ENCODE measurements around the gene ENTPD2.

DNA sequence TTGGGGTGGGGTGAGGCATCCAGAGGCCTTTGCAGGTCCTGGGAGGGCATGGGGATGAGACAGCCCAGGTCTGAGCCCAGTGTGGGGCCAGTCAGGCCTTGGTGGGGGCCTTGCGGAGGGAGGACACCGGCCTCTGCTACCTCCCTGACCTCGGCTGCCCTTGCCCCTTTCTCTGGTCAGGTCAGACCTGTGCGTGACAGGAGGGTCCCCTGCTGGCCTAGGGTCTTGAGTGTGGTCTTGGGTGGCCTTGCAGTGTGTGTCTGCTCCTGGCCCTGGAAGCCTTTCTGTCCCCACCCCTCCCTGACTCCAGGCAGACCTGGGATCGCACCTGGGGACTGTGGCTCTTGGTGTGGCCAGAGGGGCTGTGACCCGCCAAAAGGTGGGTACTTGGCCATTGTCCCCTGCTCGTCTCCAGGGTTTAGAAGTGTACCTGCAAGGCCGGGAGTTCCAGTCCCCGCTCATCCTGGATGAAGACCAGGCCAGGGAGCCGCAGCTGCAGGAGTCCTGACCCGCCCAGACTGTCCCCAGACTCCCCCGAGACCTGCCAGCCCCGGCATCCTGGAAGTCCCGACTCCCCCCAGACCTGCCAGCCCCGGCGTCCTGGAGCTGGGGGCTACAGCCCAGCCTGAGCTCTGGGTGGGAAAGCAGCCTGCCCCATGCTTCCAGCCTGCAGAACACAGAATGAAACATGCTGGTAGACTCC lies 28.5 kb upstream of the ENTPD2 start:
- no peak for TF ChIP-seq POLR2A (IDR thresholded peaks at IDR 0.05; ENCODE audit: low read depth, low read length)
- TF ChIP-seq, protein P1, sequence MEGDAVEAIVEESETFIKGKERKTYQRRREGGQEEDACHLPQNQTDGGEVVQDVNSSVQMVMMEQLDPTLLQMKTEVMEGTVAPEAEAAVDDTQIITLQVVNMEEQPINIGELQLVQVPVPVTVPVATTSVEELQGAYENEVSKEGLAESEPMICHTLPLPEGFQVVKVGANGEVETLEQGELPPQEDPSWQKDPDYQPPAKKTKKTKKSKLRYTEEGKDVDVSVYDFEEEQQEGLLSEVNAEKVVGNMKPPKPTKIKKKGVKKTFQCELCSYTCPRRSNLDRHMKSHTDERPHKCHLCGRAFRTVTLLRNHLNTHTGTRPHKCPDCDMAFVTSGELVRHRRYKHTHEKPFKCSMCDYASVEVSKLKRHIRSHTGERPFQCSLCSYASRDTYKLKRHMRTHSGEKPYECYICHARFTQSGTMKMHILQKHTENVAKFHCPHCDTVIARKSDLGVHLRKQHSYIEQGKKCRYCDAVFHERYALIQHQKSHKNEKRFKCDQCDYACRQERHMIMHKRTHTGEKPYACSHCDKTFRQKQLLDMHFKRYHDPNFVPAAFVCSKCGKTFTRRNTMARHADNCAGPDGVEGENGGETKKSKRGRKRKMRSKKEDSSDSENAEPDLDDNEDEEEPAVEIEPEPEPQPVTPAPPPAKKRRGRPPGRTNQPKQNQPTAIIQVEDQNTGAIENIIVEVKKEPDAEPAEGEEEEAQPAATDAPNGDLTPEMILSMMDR (conservative IDR thresholded peaks at IDR 0.05; ENCODE audit: low read depth, low read length), result no peak
- no peak for TF ChIP-seq RAD21 (IDR thresholded peaks at IDR 0.05; ENCODE audit: low read length)
- TF ChIP-seq, protein P2, sequence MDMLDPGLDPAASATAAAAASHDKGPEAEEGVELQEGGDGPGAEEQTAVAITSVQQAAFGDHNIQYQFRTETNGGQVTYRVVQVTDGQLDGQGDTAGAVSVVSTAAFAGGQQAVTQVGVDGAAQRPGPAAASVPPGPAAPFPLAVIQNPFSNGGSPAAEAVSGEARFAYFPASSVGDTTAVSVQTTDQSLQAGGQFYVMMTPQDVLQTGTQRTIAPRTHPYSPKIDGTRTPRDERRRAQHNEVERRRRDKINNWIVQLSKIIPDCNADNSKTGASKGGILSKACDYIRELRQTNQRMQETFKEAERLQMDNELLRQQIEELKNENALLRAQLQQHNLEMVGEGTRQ (IDR thresholded peaks at IDR 0.05; ENCODE audit: low read depth, low read length), result no peak
- no peak for TF ChIP-seq SMC3 (IDR thresholded peaks at IDR 0.05; ENCODE audit: low read depth, low read length)
- no peak for TF ChIP-seq FOS (IDR thresholded peaks at IDR 0.05; ENCODE audit: low read depth, low read length)
- TF ChIP-seq RCOR1 (IDR thresholded peaks at IDR 0.05; ENCODE audit: insufficient replicate concordance, low read length), result no peak

Data from IMR-90 (cell line).